ENCODE measurements around the gene RHOC. TPM values are rescaled to one million over a fixed set of nuclear protein-coding genes. Genes with fewer than 3 reads are reported as not detected.

RHOC gene
- total RNA-seq, 1 experiment from 2014 or later, result 128 TPM

DNA sequence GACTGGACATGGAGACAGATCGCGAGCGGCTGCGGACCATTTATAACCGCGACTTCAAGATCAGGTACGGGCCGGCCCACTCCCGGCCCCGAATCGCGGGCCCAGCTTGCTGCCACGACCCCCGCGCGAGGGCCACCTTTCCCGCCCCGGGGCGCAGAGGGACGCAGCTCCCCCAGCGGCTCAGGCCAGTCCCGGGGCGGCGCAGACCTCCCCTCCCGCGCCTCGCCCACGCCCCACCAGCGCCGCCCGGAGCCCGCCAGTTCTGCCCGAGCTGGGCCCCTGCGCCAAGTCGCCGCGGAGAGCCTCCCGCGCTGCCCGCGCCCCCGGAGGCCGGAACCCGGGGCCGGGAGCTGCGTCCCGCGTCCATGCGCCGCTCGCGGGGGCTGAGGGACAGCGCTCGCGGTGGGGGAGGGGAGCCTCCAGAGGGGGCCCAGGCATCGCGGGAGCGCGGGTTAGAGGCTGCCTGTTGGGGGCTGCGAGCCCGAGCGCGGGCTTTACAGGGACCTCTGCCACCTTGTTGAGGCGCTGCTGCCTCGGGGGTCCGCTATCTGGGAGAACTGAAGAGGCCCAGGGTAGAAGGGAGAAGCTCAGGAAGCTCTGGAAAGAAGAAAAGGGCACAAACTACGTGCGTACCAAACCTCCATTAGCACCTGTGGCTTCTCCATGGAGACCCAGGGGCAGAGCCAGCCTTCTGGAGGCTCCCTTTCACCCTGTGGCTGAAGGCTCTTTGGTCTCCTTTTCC lies 31.8 kb downstream of the RHOC start:
- ChIA-PET POLR2A (interaction anchor here (1.6 to 1.7 kb wide), 2 partner anchors 24 to 30 kb away, joined by 6 to 27 read pairs; no protein-coding TSS in a partner anchor), CTCF (interaction anchor here (0.5 to 2.0 kb wide), 7 partner anchors 10 to 478 kb away, joined by 3 to 24 read pairs (median 6); no protein-coding TSS in a partner anchor)
- intact Hi-C loops (cut with micrococcal nuclease; ENCODE audit: unreplicated experiment), result loop anchor here (1.0 to 5.0 kb wide), 3 partner anchors 24 to 58 kb away; partner anchors contain the start of genes CAPZA1, RHOC and ST7L
- Histone ChIP-seq H3K36me3 (ENCODE audit: control insufficient read depth, insufficient read depth, low read length) (no peaks in the 10 kb centered on the region), H3K27me3 (replicated peaks; ENCODE audit: control insufficient read depth, insufficient read depth, low read length) (no peaks in the 10 kb centered on the region), H3K4me3 (ENCODE audit: low read depth, low read length) (peak overlapping the region; percentile 53), H3K4me1 (peaks cover 14% of the 10 kb centered on the region), H3K9me3 (no peaks in the 10 kb centered on the region)
- Mint-ChIP-seq H3K9me3 (ENCODE audit: unreplicated experiment) (no peaks in the 10 kb centered on the region), H3K27ac (ENCODE audit: unreplicated experiment) (peak overlapping the region; percentile 98), H3K4me1 (ENCODE audit: low read depth, unreplicated experiment) (peaks cover 13% of the 10 kb centered on the region), H3K36me3 (ENCODE audit: insufficient read depth, unreplicated experiment) (peaks cover 44% of the 10 kb centered on the region), H3K4me3 (ENCODE audit: unreplicated experiment) (peak overlapping the region; percentile 88), H3K27me3 (ENCODE audit: insufficient read depth, unreplicated experiment) (no peaks in the 10 kb centered on the region)
- BruUV-seq (replicated peaks), result no TSS peak
- peak in 1 of 2 experiments; percentile 59 for DNase-seq
- TF ChIP-seq, protein P1, sequence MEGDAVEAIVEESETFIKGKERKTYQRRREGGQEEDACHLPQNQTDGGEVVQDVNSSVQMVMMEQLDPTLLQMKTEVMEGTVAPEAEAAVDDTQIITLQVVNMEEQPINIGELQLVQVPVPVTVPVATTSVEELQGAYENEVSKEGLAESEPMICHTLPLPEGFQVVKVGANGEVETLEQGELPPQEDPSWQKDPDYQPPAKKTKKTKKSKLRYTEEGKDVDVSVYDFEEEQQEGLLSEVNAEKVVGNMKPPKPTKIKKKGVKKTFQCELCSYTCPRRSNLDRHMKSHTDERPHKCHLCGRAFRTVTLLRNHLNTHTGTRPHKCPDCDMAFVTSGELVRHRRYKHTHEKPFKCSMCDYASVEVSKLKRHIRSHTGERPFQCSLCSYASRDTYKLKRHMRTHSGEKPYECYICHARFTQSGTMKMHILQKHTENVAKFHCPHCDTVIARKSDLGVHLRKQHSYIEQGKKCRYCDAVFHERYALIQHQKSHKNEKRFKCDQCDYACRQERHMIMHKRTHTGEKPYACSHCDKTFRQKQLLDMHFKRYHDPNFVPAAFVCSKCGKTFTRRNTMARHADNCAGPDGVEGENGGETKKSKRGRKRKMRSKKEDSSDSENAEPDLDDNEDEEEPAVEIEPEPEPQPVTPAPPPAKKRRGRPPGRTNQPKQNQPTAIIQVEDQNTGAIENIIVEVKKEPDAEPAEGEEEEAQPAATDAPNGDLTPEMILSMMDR (IDR thresholded peaks at IDR 0.05; ENCODE audit: insufficient read depth in 1 of 2, low read depth in 1 of 2, low read length in 1 of 2, severe bottlenecking in 1 of 2, unreplicated experiment in 1 of 2), result no peak

DNA sequence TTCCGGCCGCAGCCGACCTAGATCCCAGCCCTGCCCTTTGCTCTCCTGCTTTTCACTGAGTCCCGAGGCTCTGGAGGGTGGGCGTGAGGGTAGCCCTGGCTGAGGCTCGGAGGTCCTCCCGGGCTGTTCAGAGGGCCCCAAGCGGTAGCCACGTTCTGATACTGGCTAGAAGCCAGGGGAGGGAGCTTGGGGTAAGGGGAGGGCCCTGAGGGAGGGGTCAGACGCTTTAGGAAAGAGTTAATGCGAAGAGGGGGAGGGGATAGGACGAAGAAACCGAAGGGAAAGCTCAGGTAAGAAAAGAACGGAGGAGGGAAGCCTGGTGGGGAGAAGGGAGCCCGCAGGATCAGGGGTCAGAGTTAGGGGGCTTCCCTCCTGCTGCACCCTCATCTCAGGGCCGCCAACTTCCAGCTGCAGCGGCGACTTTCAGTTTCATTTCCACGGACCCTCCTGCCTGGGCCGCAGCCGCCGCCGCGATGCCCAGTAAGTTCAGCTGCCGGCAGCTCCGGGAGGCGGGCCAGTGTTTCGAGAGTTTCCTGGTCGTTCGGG lies 32.4 kb downstream of the RHOC start, which contains the start of gene MOV10:
Gene MOV10, plus strand, starts transcription at position 220 of the 546 bp plus-strand sequence. Its CDS starts 254 bp downstream, at position 474.
- Histone ChIP-seq H3K4me3 (ENCODE audit: low read depth, low read length) (peak within 1 kb of the TSS; percentile 53), H3K36me3 (ENCODE audit: control insufficient read depth, insufficient read depth, low read length) (no peaks in the 10 kb centered on the region), H3K4me1 (peaks cover 14% of the 10 kb centered on the region), H3K9me3 (no peaks in the 10 kb centered on the region), H3K27me3 (replicated peaks; ENCODE audit: control insufficient read depth, insufficient read depth, low read length) (no peaks in the 10 kb centered on the region)
- ChIA-PET POLR2A (interaction anchor here (0.7 to 1.7 kb wide), 3 partner anchors 24 to 41 kb away, joined by 3 to 27 read pairs (median 6); partner anchors contain the start of gene PPM1J), CTCF (interaction anchor here (0.7 to 2.0 kb wide), 5 partner anchors 10 to 173 kb away, joined by 3 to 24 read pairs (median 7); no protein-coding TSS in a partner anchor)
- peak within 1 kb of the TSS; percentile 98 for H3K27ac Mint-ChIP-seq (ENCODE audit: unreplicated experiment)
- intact Hi-C loops (cut with micrococcal nuclease; ENCODE audit: unreplicated experiment), result loop anchor here (1.0 to 5.0 kb wide), 3 partner anchors 24 to 57 kb away; partner anchors contain the start of genes CAPZA1, RHOC and ST7L
- H3K27me3 Mint-ChIP-seq (ENCODE audit: insufficient read depth, unreplicated experiment), result no peaks in the 10 kb centered on the region
- no TSS peak for BruUV-seq (replicated peaks)
- DNase-seq, result peak; percentile 68 to 75
- peaks cover 44% of the 10 kb centered on the region for H3K36me3 Mint-ChIP-seq (ENCODE audit: insufficient read depth, unreplicated experiment)
- TF ChIP-seq, protein P1 (IDR thresholded peaks at IDR 0.05; ENCODE audit: insufficient read depth in 1 of 2, low read depth in 1 of 2, low read length in 1 of 2, severe bottlenecking in 1 of 2, unreplicated experiment in 1 of 2), result no peak
- peak within 1 kb of the TSS; percentile 88 for H3K4me3 Mint-ChIP-seq (ENCODE audit: unreplicated experiment)
- H3K4me1 Mint-ChIP-seq (ENCODE audit: low read depth, unreplicated experiment), result peaks cover 13% of the 10 kb centered on the region
- H3K9me3 Mint-ChIP-seq (ENCODE audit: unreplicated experiment), result no peaks in the 10 kb centered on the region
